Smooth muscle cell (in vitro differentiated cells): Measurements from ENCODE around the gene UCK2. TPM values are rescaled to one million over a fixed set of nuclear protein-coding genes. Genes with fewer than 3 reads are reported as not detected.

Experiments
- DNase-seq: peaks from one replicate; lab custom pipeline; 2025; ENCODE audit not compliant: unreplicated experiment; lab: John Stamatoyannopoulos, UW
- H2AFZ ChIP-seq: fragments of 200-600 bp; sonication (generic); 2 replicates; pipeline ENCODE4 v1.6.0; 2016; ENCODE audit warnings: antibody characterized with exemption, low read depth, mild to moderate bottlenecking
- H3F3A ChIP-seq: fragments of 200-600 bp; sonication (generic); 2 replicates; pipeline ENCODE4 v1.6.0; 2017; ENCODE audit warnings: antibody characterized with exemption, low read depth
- H3K27ac ChIP-seq: fragments of 200-600 bp; sonication (generic); 2 replicates; pipeline ENCODE4 v1.5.1; 2016; ENCODE audit warnings: low read depth, mild to moderate bottlenecking
- H3K27me3 ChIP-seq: fragments of 200-600 bp; sonication (generic); 2 replicates; pipeline ENCODE4 v1.6.1; 2016; ENCODE audit warnings: low read depth, mild to moderate bottlenecking
- H3K36me3 ChIP-seq: fragments of 200-600 bp; sonication (generic); 2 replicates; pipeline ENCODE4 v1.5.1; 2016; ENCODE audit warnings: low read depth
- H3K4me1 ChIP-seq: fragments of 200-600 bp; sonication (generic); 2 replicates; pipeline ENCODE4 v1.5.1; 2016; ENCODE audit warnings: low read depth
- H3K4me2 ChIP-seq: fragments of 200-600 bp; sonication (generic); 2 replicates; pipeline ENCODE4 v1.6.0; 2016; ENCODE audit warnings: mild to moderate bottlenecking
- H3K4me3 ChIP-seq: fragments of 200-600 bp; sonication (generic); 2 replicates; pipeline ENCODE4 v1.5.1; 2016; ENCODE audit warnings: mild to moderate bottlenecking
- H3K79me2 ChIP-seq: fragments of 200-600 bp; sonication (generic); 2 replicates; pipeline ENCODE4 v1.6.0; 2016; ENCODE audit warnings: low read depth, mild to moderate bottlenecking
- H3K9ac ChIP-seq: fragments of 200-600 bp; sonication (generic); 2 replicates; pipeline ENCODE4 v1.6.0; 2016; ENCODE audit warnings: low read depth
- H3K9me3 ChIP-seq: fragments of 200-600 bp; sonication (generic); replicated peaks from 2 replicates; pipeline ENCODE4 v1.5.1; 2016; ENCODE audit warnings: low read depth
- H4K20me1 ChIP-seq: fragments of 200-600 bp; sonication (generic); 2 replicates; pipeline ENCODE4 v1.6.0; 2016; ENCODE audit warnings: low read depth
- CTCF ChIP-seq: fragments of 200-600 bp; sonication (generic); IDR thresholded peaks from 2 replicates; pipeline ENCODE4 v1.5.1; 2017; ENCODE audit warnings: borderline replicate concordance, mild to moderate bottlenecking, antibody characterized with exemption; ENCODE audit not compliant: insufficient read depth, poor library complexity, severe bottlenecking
- WGBS: methylation state at CpG from one replicate; pipeline ENCODE4 v1.1.7; 2016; ENCODE audit warnings: low lambda C conversion rate; 5-methylcytosine and 5-hydroxymethylcytosine counted together
- polyA plus RNA-seq: library from polyadenylated mRNA; unstranded; fragments of >200 nt; fragmentation: Nextera tagmentation; extraction: Ambion mirVana; gene quantifications from 2 replicates; pipeline ENCODE4 v1.2.1, GENCODE V29; 2016
- total RNA-seq: library from RNA; depleted of rRNA; stranded (reverse); fragments of >200 nt; gene quantifications from 2 replicates; pipeline ENCODE4 v1.2.3, GENCODE V29; 2014

The UCK2 gene
- total and polyA plus RNA-seq, 2 experiments from 2014 or later: 32.6 to 39.5 TPM

GRCh38 chr1:165895451-165895871 is 68.0 kb downstream of the UCK2 start:
- no peaks in the 10 kb centered on the region for H3K9me3 ChIP-seq
- H3K27ac ChIP-seq: peak overlapping the region; percentile 98
- DNase-seq: no peak
- H3K79me2 ChIP-seq: no peaks in the 10 kb centered on the region
- peak overlapping the region; percentile 67 for H3K4me2 ChIP-seq
- H2AFZ ChIP-seq: no peak overlapping the region
- no peak overlapping the region for H3K4me3 ChIP-seq
- 7% methylated on average over 5 of the region's 5 CpGs for WGBS
- TF ChIP-seq CTCF: no peak
- no peaks in the 10 kb centered on the region for H3K27me3 ChIP-seq
- H4K20me1 ChIP-seq: no peaks in the 10 kb centered on the region
- peaks cover 23% of the 10 kb centered on the region for H3K4me1 ChIP-seq
- H3F3A ChIP-seq: peaks cover 37% of the 10 kb centered on the region
- H3K36me3 ChIP-seq: no peaks in the 10 kb centered on the region
- H3K9ac ChIP-seq: peak overlapping the region; percentile 93

GRCh38 chr1:165896277-165896676 is 68.9 kb downstream of the UCK2 start:
- Histone ChIP-seq H3K4me3 (no peak overlapping the region), H3K79me2 (no peaks in the 10 kb centered on the region), H3K27ac (peak overlapping the region; percentile 98), H2AFZ (no peak overlapping the region), H3K9me3 (no peaks in the 10 kb centered on the region), H3K4me2 (peak overlapping the region; percentile 67), H3F3A (peaks cover 44% of the 10 kb centered on the region), H3K9ac (peak overlapping the region; percentile 93), H4K20me1 (no peaks in the 10 kb centered on the region), H3K27me3 (no peaks in the 10 kb centered on the region), H3K36me3 (no peaks in the 10 kb centered on the region), H3K4me1 (peaks cover 30% of the 10 kb centered on the region)
- no peak for DNase-seq
- WGBS: 38% methylated on average over 10 of the region's 10 CpGs
- TF ChIP-seq CTCF: no peak

GRCh38 chr1:165897326-165898303 is 70.2 kb downstream of the UCK2 start:
- no peak for TF ChIP-seq CTCF
- 36% methylated on average over 12 of the region's 12 CpGs for WGBS
- H3K9ac ChIP-seq: peak overlapping the region; percentile 93
- H3K27ac ChIP-seq: peak overlapping the region; percentile 98
- peaks cover 44% of the 10 kb centered on the region for H3F3A ChIP-seq
- H3K36me3 ChIP-seq: no peaks in the 10 kb centered on the region
- H4K20me1 ChIP-seq: no peaks in the 10 kb centered on the region
- DNase-seq: no peak
- no peaks in the 10 kb centered on the region for H3K27me3 ChIP-seq
- H3K79me2 ChIP-seq: no peaks in the 10 kb centered on the region
- peaks cover 30% of the 10 kb centered on the region for H3K4me1 ChIP-seq
- H3K9me3 ChIP-seq: no peaks in the 10 kb centered on the region
- H2AFZ ChIP-seq: no peak overlapping the region
- no peak overlapping the region for H3K4me3 ChIP-seq
- H3K4me2 ChIP-seq: peak overlapping the region; percentile 65
